HuH-7.5 (cell line): ENCODE measurements around the gene FAM76B.
"Not testable (repeated sequence)": the region's sequence is repeated elsewhere in the genome, so short reads cannot be mapped to it uniquely, and the experiment has no call there.

Experiments
- DNase-seq: peaks from one replicate; pipeline ENCODE4 v3.0.0; 2011; ENCODE audit warnings: low spot score

The FAM76B gene

GRCh38 chr11:95789506-95790122 lies at the start of gene FAM76B:
Gene FAM76B, minus strand, starts transcription at chr11:95789782. Its CDS starts 304 bp downstream, at chr11:95789478.
- DNase-seq = peak; percentile 45

- DNase-seq = peak; percentile 27
Observed at GRCh38 chr11:95835768-95836488, 46.3 kb upstream of the FAM76B start.

GRCh38 chr11:95835351-95835750 lies 45.8 kb upstream of the FAM76B start:
- DNase-seq = no peak

GRCh38 chr11:95833378-95833777 lies 43.8 kb upstream of the FAM76B start:
- no peak for DNase-seq

GRCh38 chr11:95832763-95833162 lies 43.2 kb upstream of the FAM76B start:
- DNase-seq = no peak

GRCh38 chr11:95831198-95831883 lies 41.8 kb upstream of the FAM76B start:
- DNase-seq = no peak

- DNase-seq = no peak
Observed at GRCh38 chr11:95829580-95830259, 40.1 kb upstream of the FAM76B start.

- no peak for DNase-seq
Observed at GRCh38 chr11:95827696-95828095, 38.1 kb upstream of the FAM76B start.

GRCh38 chr11:95821640-95822039 lies 32.1 kb upstream of the FAM76B start:
- DNase-seq = no peak

- DNase-seq = no peak
Observed at GRCh38 chr11:95816037-95816436, 26.5 kb upstream of the FAM76B start.

GRCh38 chr11:95811052-95811451 lies 21.5 kb upstream of the FAM76B start:
- DNase-seq = not testable (repeated sequence)

- not testable (repeated sequence) for DNase-seq
Observed at GRCh38 chr11:95806464-95806863, 16.9 kb upstream of the FAM76B start.

GRCh38 chr11:95805869-95806268 lies 16.3 kb upstream of the FAM76B start:
- DNase-seq = no peak

- DNase-seq = no peak
Observed at GRCh38 chr11:95803973-95804372, 14.4 kb upstream of the FAM76B start.

GRCh38 chr11:95802806-95803205 lies 13.2 kb upstream of the FAM76B start:
- no peak for DNase-seq

- DNase-seq = no peak
Observed at GRCh38 chr11:95800438-95800837, 10.9 kb upstream of the FAM76B start.

GRCh38 chr11:95799546-95799945 lies 10.0 kb upstream of the FAM76B start:
- DNase-seq = no peak

- DNase-seq = no peak
Observed at GRCh38 chr11:95796501-95796900, 6.9 kb upstream of the FAM76B start.

- no peak for DNase-seq
Observed at GRCh38 chr11:95795627-95796295, 6.2 kb upstream of the FAM76B start.

- DNase-seq = no peak
Observed at GRCh38 chr11:95794086-95794485, 4.5 kb upstream of the FAM76B start.

- no peak for DNase-seq
Observed at GRCh38 chr11:95793116-95793515, 3.5 kb upstream of the FAM76B start.

GRCh38 chr11:95792700-95793099 lies 3.1 kb upstream of the FAM76B start:
- no peak for DNase-seq
